ENCODE results near the gene USP7.
A peak's percentile ranks its signal among the peaks of the same experiment; 100 is the strongest.

The USP7 gene

GRCh38 chr16:8967132-8967821 lies 3.6 kb upstream of the USP7 start:
- Histone ChIP-seq H3K4me3 (replicated peaks; ENCODE audit: insufficient read depth, low read length) (no peak overlapping the region), H3K27me3 (ENCODE audit: insufficient read depth, poor library complexity, severe bottlenecking) (no peaks in the 10 kb centered on the region), H3K27ac (replicated peaks) (no peak overlapping the region)
- TF ChIP-seq GABPA (IDR thresholded peaks at IDR 0.05; ENCODE audit: low read depth) (no peak), SPI1 (IDR thresholded peaks at IDR 0.05; ENCODE audit: borderline replicate concordance, low read depth) (no peak), CTCF (IDR thresholded peaks at IDR 0.05; ENCODE audit: insufficient read depth, low read length) (no peak), POLR2AphosphoS5 (IDR thresholded peaks at IDR 0.05; ENCODE audit: low read depth) (no peak), REST (IDR thresholded peaks at IDR 0.05; ENCODE audit: insufficient replicate concordance, low read depth) (no peak)
- peak in 1 of 2 experiments; percentile 49 for DNase-seq (ENCODE audit: low read depth in 1 of 2, low spot score in 1 of 2)

DNA sequence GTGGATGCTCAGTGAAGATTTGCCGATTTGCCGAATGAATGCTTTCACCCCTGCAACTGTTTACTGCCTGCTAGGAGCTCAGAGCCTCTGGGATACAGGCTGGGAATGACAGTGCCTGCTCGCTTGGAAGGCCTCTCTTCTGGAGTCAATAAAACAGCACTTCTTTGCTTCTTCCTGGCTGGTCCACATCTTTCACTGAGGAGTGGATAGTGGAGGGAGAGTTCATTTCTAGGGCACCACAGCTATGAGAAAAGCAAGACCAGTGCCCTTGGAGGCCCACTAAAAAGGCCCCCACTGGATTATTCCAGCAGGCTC lies 3.1 kb upstream of the USP7 start:
- no peak overlapping the region for H3K27ac ChIP-seq (replicated peaks)
- H3K27me3 ChIP-seq (ENCODE audit: insufficient read depth, poor library complexity, severe bottlenecking): no peaks in the 10 kb centered on the region
- no peak for DNase-seq (ENCODE audit: low read depth in 1 of 2, low spot score in 1 of 2)
- no peak overlapping the region for H3K4me3 ChIP-seq (replicated peaks; ENCODE audit: insufficient read depth, low read length)
- no peak for TF ChIP-seq SPI1 (IDR thresholded peaks at IDR 0.05; ENCODE audit: borderline replicate concordance, low read depth)
- TF ChIP-seq GABPA (IDR thresholded peaks at IDR 0.05; ENCODE audit: low read depth): no peak
- no peak for TF ChIP-seq REST (IDR thresholded peaks at IDR 0.05; ENCODE audit: insufficient replicate concordance, low read depth)
- TF ChIP-seq POLR2AphosphoS5 (IDR thresholded peaks at IDR 0.05; ENCODE audit: low read depth): no peak
- TF ChIP-seq CTCF (IDR thresholded peaks at IDR 0.05; ENCODE audit: insufficient read depth, low read length): no peak

DNA sequence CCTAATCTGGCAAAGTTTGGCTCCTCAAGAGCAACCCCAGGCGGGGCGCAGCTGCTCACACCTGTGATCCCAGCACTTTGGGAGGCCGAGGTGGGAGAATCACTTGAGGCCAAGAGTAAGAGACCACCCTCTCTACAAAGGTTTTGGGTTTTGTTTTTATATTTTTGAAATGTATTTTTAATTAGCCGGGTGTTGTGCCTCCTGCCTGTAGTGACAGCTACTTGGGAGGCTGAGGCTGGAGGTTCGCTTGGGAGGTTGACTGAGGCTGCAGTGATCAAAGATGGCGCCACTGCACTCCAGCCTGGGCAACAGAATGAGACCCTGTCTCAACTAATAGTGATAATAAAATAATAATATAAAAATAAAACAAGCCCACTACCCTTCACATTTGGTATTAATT lies 756 bp upstream of the USP7 start:
- no peak for TF ChIP-seq CTCF (IDR thresholded peaks at IDR 0.05; ENCODE audit: insufficient read depth, low read length)
- TF ChIP-seq POLR2AphosphoS5 (IDR thresholded peaks at IDR 0.05; ENCODE audit: low read depth): no peak
- no peak for TF ChIP-seq REST (IDR thresholded peaks at IDR 0.05; ENCODE audit: insufficient replicate concordance, low read depth)
- TF ChIP-seq GABPA (IDR thresholded peaks at IDR 0.05; ENCODE audit: low read depth): no peak
- TF ChIP-seq SPI1 (IDR thresholded peaks at IDR 0.05; ENCODE audit: borderline replicate concordance, low read depth): no peak
- no peak for DNase-seq (ENCODE audit: low read depth in 1 of 2, low spot score in 1 of 2)
- Histone ChIP-seq H3K4me3 (replicated peaks; ENCODE audit: insufficient read depth, low read length) (peak overlapping the region; percentile 50), H3K27me3 (ENCODE audit: insufficient read depth, poor library complexity, severe bottlenecking) (no peaks in the 10 kb centered on the region), H3K27ac (replicated peaks) (peak overlapping the region; percentile 81)

Measured in HL-60 (cell line).